Ascending aorta (tissue), 2 donors: ENCODE measurements around the gene PARD6G. TPM values are rescaled to one million over a fixed set of nuclear protein-coding genes. Genes with fewer than 3 reads are reported as not detected.

Experiments used
- DNase-seq, 2 donors: peaks; one replicate each; pipeline ENCODE4 v3.0.0-alpha.2; 2019; ENCODE audit warnings: low spot score in 2 of 2
- H3K27ac ChIP-seq, 2 donors: fragments of 200-600 bp; sonication (generic); one replicate each; pipeline ENCODE4 v1.5.1; 2016 to 2017; ENCODE audit warnings: mild to moderate bottlenecking in 1 of 2
- H3K27me3 ChIP-seq: fragments of 200-600 bp; sonication (generic); one replicate; pipeline ENCODE4 v1.5.1; 2017
- H3K36me3 ChIP-seq, 2 donors: fragments of 200-600 bp; sonication (generic); one replicate each; pipeline ENCODE4 v1.5.1; 2016
- H3K4me1 ChIP-seq, 2 donors: fragments of 200-600 bp; sonication (generic); one replicate each; pipeline ENCODE4 v1.5.1; 2016 to 2017; ENCODE audit warnings: mild to moderate bottlenecking in 1 of 2
- H3K4me3 ChIP-seq, 2 donors: fragments of 200-600 bp; sonication (generic); one replicate each; pipeline ENCODE4 v1.5.1; 2016 to 2017; ENCODE audit warnings: mild to moderate bottlenecking in 1 of 2
- H3K9me3 ChIP-seq, 2 donors: fragments of 200-600 bp; sonication (generic); one replicate each; pipeline ENCODE4 v1.5.1; 2016
- intact Hi-C: fragments of 100-400 bp; cut with DNase I; formaldehyde crosslinking; loops from one replicate; pipeline ENCODE4 v1.15.1; 2023
- total RNA-seq: library from RNA; depleted of rRNA; stranded (reverse); fragments of >200 nt; gene quantifications from one replicate; pipeline ENCODE4 v1.1.0, GENCODE V29; 2016
- TF ChIP-seq, protein P1 (sequence below), 3 experiments: fragments of 200-600 bp in 2 of 3; fragments of 450-650 bp in 1 of 3; sonication (generic) in 2 of 3; IDR thresholded peaks; one replicate each; pipeline ENCODE4 v1.5.1; 2016 to 2019; ENCODE audit warnings: antibody characterized with exemption in 3 of 3, mild to moderate bottlenecking in 1 of 3, moderate library complexity in 1 of 3

Gene PARD6G
- total RNA-seq, 1 donor from 2014 or later = 7.9 TPM

DNA sequence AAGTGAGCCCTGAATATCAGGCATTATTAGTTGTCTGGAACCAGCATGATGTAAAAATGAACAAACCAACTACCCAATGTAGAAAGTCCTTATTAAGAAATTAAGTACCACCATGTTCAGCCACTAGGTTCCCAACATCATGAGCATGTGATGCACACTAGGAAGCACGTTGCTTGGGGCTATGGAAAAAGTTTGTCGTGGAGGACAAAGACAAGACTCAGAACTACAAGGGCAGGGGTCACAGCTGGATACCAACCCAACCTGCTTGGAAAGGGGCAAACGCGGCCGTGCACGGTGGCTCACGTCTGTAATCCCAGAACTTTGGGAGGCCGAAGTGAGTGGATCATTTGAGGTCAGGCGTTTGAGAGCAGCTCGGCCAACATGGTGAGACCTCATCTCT is 74.3 kb downstream of the PARD6G start:
- H3K27me3 ChIP-seq = no peaks in the 10 kb centered on the region
- H3K27ac ChIP-seq = no peak overlapping the region
- H3K4me3 ChIP-seq = no peak overlapping the region
- DNase-seq = no peak
- no peaks in the 10 kb centered on the region for H3K4me1 ChIP-seq
- H3K36me3 ChIP-seq = no peaks in the 10 kb centered on the region
- TF ChIP-seq, protein P1, sequence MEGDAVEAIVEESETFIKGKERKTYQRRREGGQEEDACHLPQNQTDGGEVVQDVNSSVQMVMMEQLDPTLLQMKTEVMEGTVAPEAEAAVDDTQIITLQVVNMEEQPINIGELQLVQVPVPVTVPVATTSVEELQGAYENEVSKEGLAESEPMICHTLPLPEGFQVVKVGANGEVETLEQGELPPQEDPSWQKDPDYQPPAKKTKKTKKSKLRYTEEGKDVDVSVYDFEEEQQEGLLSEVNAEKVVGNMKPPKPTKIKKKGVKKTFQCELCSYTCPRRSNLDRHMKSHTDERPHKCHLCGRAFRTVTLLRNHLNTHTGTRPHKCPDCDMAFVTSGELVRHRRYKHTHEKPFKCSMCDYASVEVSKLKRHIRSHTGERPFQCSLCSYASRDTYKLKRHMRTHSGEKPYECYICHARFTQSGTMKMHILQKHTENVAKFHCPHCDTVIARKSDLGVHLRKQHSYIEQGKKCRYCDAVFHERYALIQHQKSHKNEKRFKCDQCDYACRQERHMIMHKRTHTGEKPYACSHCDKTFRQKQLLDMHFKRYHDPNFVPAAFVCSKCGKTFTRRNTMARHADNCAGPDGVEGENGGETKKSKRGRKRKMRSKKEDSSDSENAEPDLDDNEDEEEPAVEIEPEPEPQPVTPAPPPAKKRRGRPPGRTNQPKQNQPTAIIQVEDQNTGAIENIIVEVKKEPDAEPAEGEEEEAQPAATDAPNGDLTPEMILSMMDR (IDR thresholded peaks at IDR 0.05) = no peak
- no peaks in the 10 kb centered on the region for H3K9me3 ChIP-seq
- intact Hi-C loops = no loop called here

DNA sequence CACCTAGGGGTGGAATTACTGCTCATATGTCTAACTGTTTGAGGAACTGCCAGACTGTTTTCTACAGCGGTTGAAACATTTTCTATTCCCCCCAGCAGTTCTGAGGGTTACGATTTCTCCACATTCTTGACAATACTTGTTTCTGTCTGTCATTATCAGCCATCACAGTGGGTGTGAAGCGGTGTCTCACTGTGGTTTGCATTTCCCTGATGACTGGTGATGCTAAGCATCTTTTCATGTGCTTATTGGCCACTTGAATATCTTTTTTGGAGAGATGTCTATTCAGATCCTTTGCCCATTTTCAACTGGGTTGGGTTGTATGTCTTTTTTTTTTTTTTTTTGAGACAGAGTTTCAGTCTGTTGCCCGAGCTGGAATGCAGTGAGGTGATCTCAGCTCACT is 75.3 kb downstream of the PARD6G start:
- no peak overlapping the region for H3K4me3 ChIP-seq
- TF ChIP-seq, protein P1 (IDR thresholded peaks at IDR 0.05) = no peak
- no peaks in the 10 kb centered on the region for H3K27me3 ChIP-seq
- DNase-seq = no peak
- no peaks in the 10 kb centered on the region for H3K9me3 ChIP-seq
- H3K4me1 ChIP-seq = no peaks in the 10 kb centered on the region
- intact Hi-C loops = no loop called here
- no peaks in the 10 kb centered on the region for H3K36me3 ChIP-seq
- H3K27ac ChIP-seq = no peak overlapping the region

DNA sequence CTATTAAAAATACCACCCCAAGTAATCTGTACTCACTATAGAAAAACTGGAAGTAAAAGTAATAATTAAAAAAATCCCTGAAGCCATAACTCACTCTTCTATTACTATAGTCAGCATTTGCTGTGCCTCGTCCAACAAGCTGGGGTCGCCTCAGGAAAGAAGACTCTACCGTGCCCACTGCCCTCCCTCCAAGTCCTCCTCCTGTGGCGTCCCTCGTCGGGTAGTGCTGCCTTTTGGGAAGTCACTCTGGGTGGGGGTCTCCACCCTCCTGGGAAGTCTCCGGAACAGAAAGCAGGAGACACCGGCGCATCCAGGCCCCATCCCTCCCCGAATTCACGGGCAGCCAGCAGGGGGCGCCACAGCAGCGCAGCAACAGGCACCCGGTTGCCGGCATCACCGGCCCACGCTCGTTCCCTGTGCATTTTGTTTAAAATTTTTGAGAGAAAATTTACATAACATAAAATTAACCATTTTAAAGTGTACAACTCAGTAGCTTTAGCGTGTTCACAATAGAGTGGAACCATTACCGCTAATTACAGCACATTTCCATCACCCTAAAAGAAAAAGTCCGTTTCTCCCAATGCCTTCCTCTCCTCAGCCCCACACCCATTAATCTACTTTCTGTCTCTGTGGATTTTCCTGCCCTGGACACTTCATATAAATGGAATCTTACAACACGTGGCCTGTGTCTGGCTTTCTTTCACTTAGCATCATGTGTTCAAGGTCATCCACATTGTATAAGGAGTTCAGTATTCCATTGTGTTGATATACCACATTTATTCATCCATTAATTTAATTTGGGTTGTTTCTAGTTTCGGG is 76.1 kb downstream of the PARD6G start:
- intact Hi-C loops = no loop called here
- Histone ChIP-seq H3K4me3 (peak overlapping the region; percentile 32 to 51), H3K36me3 (no peaks in the 10 kb centered on the region), H3K27ac (no peak overlapping the region), H3K4me1 (no peaks in the 10 kb centered on the region), H3K27me3 (no peaks in the 10 kb centered on the region), H3K9me3 (no peaks in the 10 kb centered on the region)
- TF ChIP-seq, protein P1 (IDR thresholded peaks at IDR 0.05) = peak; percentile 65 to 86 (median 74)
- no peak for DNase-seq

DNA sequence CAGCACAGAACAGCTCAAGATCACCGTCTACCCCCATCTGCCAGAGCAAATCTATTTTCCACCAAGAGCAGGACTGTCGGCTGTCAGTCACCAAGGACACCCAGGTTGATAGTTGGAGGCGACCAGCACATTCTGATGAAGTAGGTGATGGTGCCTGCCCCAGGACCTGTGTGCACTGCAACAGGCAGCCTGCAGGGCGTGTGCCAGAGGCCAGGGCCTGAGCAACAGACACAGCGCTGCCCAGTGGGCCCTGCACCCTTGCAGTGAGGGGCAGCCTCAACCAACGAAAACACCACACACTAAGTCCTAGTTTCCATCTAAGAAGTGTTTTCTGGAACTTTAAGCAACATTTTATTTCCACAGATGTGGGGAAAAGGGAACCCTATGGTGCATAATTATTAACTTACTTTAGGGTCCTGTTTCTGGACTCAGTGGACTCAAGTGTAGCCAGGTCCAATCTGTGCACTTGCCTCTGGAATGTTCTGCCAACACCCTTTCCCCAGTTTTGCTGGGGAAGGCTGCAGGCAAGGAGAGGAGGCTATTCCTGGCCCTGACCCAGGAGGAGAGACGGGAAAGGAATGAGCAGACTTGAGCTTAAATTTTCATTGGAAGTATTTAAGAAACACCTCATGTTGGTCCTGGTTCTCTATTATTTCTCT is 76.8 kb downstream of the PARD6G start:
- no peaks in the 10 kb centered on the region for H3K9me3 ChIP-seq
- H3K4me1 ChIP-seq = no peaks in the 10 kb centered on the region
- peak overlapping the region in 1 of 2 donors; percentile 51 for H3K4me3 ChIP-seq
- intact Hi-C loops = no loop called here
- no peak for DNase-seq
- no peak overlapping the region for H3K27ac ChIP-seq
- H3K27me3 ChIP-seq = no peaks in the 10 kb centered on the region
- TF ChIP-seq, protein P1 (IDR thresholded peaks at IDR 0.05) = no peak
- no peaks in the 10 kb centered on the region for H3K36me3 ChIP-seq

DNA sequence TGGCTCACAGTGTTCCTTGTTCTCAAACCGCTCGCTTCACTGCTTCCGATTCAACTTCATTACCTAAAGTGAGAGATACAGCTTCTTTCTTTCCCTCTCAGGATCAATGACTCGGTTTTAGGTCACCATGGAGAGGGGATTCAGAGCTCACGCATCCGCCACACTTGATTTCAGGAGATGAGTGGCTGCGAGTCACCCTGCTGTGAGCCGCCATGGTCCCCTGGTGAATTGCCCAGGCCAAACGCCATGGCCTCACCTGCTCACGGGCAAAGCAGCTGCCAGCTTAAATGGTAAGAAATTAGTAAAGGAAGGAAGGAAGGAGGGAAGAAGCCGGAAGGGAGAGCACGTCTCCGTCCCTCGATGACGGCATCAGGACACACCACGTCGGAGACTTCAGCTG is 77.7 kb downstream of the PARD6G start:
- H3K27ac ChIP-seq = no peak overlapping the region
- TF ChIP-seq, protein P1 (IDR thresholded peaks at IDR 0.05) = no peak
- H3K27me3 ChIP-seq = no peaks in the 10 kb centered on the region
- peaks cover 0 to 6% of the 10 kb centered on the region in 2 donors for H3K9me3 ChIP-seq
- no peaks in the 10 kb centered on the region for H3K36me3 ChIP-seq
- no peak overlapping the region for H3K4me3 ChIP-seq
- DNase-seq = no peak
- no peaks in the 10 kb centered on the region for H3K4me1 ChIP-seq
- intact Hi-C loops = no loop called here
